ENCODE measurements around the gene IVD.
A peak's percentile ranks its signal among the peaks of the same experiment; 100 is the strongest.

IVD gene

DNA sequence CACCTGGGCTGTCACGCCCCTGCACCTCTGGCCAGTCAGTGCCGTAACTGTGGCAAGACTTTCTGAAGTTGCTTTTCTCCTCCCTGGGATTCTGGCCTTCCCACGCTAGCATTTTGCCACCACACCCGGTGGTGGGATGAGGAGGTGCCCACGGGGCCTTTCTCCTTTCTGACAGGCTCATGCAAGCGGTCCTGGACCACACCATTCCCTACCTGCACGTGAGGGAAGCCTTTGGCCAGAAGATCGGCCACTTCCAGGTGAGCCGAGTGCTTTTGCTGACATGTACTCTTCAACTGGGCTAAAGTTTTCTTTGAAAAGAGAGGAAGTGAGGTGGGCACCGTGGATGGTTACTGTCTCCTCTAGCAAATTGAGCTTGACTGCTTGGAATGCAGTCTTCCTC, 9.6 kb downstream of the IVD start:
- TF ChIP-seq CTCF (conservative IDR thresholded peaks at IDR 0.05; ENCODE audit: low read depth, low read length): no peak
- DNase-seq (ENCODE audit: low read depth): no peak

GRCh38 chr15:40416056-40416455, 10.5 kb downstream of the IVD start:
- no peak for TF ChIP-seq CTCF (conservative IDR thresholded peaks at IDR 0.05; ENCODE audit: low read depth, low read length)
- H3K4me3 ChIP-seq (ENCODE audit: low read length): no peak overlapping the region
- DNase-seq (ENCODE audit: low read depth): no peak

More for the DNA sequence above, 9.6 kb downstream of the IVD start:
- no peak overlapping the region for H3K4me3 ChIP-seq (ENCODE audit: low read length)

- H3K4me3 ChIP-seq (ENCODE audit: low read length): no peak overlapping the region
- TF ChIP-seq CTCF (conservative IDR thresholded peaks at IDR 0.05; ENCODE audit: low read depth, low read length): no peak
- DNase-seq (ENCODE audit: low read depth): no peak
These were observed 12.5 kb downstream of the IVD start for GRCh38 chr15:40418126-40418525.

- no peak for TF ChIP-seq CTCF (conservative IDR thresholded peaks at IDR 0.05; ENCODE audit: low read depth, low read length)
- no peak overlapping the region for H3K4me3 ChIP-seq (ENCODE audit: low read length)
- DNase-seq (ENCODE audit: low read depth): no peak
These were observed 14.6 kb downstream of the IVD start for GRCh38 chr15:40420071-40420713.

DNA sequence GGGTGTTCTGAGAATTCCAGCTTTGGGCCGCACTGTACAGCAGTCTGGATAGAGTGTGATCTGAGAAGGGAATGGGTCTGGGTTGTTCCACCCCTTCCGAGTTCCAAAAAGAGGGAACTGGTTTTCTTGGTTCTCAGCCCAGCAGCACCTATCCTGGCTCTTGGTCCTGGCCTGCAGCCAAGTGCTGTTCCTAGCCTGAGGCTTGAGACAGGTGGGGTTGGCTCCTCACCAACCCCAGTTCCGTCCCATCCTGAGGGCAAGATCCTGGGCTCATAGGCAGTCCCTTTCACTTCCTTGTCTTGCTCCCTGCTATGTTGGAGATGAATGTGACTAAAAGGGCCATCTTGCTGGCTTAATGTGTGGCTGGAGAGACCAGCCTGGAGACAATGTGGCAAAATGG, 15.2 kb downstream of the IVD start:
- no peak for TF ChIP-seq CTCF (conservative IDR thresholded peaks at IDR 0.05; ENCODE audit: low read depth, low read length)
- no peak overlapping the region for H3K4me3 ChIP-seq (ENCODE audit: low read length)
- no peak for DNase-seq (ENCODE audit: low read depth)

DNA sequence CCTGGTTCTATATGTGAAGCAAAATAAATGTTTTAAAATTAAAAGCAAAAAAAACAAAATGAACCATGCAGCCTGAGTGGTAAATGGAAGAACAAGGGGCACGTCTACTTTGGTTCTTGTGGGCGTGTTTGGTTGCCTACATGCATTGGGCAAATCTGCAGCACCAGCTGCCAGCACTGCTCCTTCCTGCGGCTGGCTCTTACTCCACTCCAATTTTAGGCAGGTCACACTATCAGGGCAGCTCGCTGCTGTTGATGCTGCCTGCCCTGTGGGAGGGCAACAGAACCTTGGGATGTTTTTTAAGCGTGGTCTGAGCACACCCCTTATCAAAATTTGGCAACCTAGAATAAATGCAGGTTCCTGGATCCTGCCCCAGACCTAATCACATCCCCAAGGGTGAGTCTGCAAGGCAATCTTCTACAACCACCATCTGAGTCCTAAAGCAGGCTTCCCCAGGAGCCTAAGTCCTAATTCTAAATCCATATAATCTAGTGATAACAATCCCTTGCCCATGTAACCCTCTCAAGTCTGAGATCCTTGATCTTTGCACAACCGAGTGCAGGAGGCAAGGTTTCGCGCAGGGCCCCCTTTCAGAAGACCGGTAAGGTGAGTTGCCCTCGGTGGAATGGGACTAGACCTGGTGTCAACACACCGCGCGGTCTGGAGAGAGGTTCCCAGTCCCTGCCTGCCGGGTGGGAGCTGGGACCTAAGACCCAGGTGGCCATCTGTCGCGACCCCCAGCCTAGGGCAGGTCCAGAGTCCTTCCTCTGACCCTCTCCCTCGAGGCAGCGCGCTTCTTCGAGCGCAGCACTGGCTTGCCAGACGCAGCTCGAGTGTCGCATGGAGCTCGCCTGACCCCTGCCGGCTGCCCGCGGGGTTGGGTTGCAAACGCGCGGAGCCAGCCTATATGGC, 15.9 kb downstream of the IVD start:
- DNase-seq (ENCODE audit: low read depth): no peak
- peak overlapping the region; percentile 13 for H3K4me3 ChIP-seq (ENCODE audit: low read length)
- TF ChIP-seq CTCF (conservative IDR thresholded peaks at IDR 0.05; ENCODE audit: low read depth, low read length): peak; percentile 92

All from retinal pigment epithelial cell (primary cell).